Naive thymus-derived CD8-positive, alpha-beta T cell (primary cell): Measurements from ENCODE around the gene ASS1. TPM values are rescaled to one million over a fixed set of nuclear protein-coding genes. Genes with fewer than 3 reads are reported as not detected.

Source experiments
- ATAC-seq, 2 donors: fragments of 150-1000 bp; cut with Tn5 transposase in 1 of 2; sonication (Bioruptor Pico), chemical (Tn5 transposase) in 1 of 2; 1 replicate in 1 of 2; 2 replicates in 1 of 2; pipeline ENCODE4 v1.10.0; 2021; ENCODE audit warnings: mild to moderate bottlenecking in 2 of 2, moderate library complexity in 2 of 2
- POLR2A ChIA-PET: fragments of 350-600 bp; sonication (Branson Sonifier 250); formaldehyde crosslinking; loops from one replicate; lab custom pipeline; 2021; ENCODE audit warnings: antibody characterized with exemption; lab: Charles Lee
- DNase-seq, 10 donors: peaks; one replicate each; pipeline versions ENCODE4 v3.0.0 to v3.0.0-alpha.2; 2020 to 2022
- H3K27ac Mint-ChIP-seq, 10 donors: one replicate each; pipeline ENCODE4 v1.8.0; 2020 to 2022; ENCODE audit warnings: mild to moderate bottlenecking in 10 of 10, mixed read lengths in 10 of 10, moderate library complexity in 4 of 10, inconsistent platforms in 1 of 10
- H3K27me3 Mint-ChIP-seq, 5 donors: one replicate each; pipeline ENCODE4 v1.8.0; 2021 to 2022; ENCODE audit warnings: mixed read lengths in 5 of 5
- H3K36me3 Mint-ChIP-seq, 3 donors: one replicate each; pipeline ENCODE4 v1.8.0; 2020 to 2022; ENCODE audit warnings: mixed read lengths in 3 of 3, mild to moderate bottlenecking in 2 of 3, inconsistent platforms in 1 of 3
- H3K4me1 Mint-ChIP-seq, 4 donors: one replicate each; pipeline ENCODE4 v1.8.0; 2021 to 2022; ENCODE audit warnings: mixed read lengths in 4 of 4
- H3K4me3 Mint-ChIP-seq, 10 donors: one replicate each; pipeline ENCODE4 v1.8.0; 2020 to 2022; ENCODE audit warnings: mild to moderate bottlenecking in 10 of 10, mixed read lengths in 10 of 10, moderate library complexity in 6 of 10, inconsistent platforms in 1 of 10
- H3K9me3 Mint-ChIP-seq, 9 donors: one replicate each; pipeline ENCODE4 v1.8.0; 2020 to 2022; ENCODE audit warnings: mixed read lengths in 9 of 9, mild to moderate bottlenecking in 3 of 9, inconsistent platforms in 1 of 9, moderate library complexity in 1 of 9
- polyA plus RNA-seq, 3 donors: library from polyadenylated mRNA; unstranded; fragments of 300-500 nt; fragmentation: Illumina TruSeq; gene quantifications; one replicate each; pipeline ENCODE4 v1.2.3, GENCODE V29; 2021
- total RNA-seq, 8 experiments: library from RNA in 2 of 8; stranded (reverse) in 2 of 8; gene quantifications; one replicate each; pipeline ENCODE4 v1.2.3 and lab custom pipeline; 2021 to 2026

Gene ASS1
- total and polyA plus RNA-seq, 5 experiments from 2014 or later: not detected

DNA sequence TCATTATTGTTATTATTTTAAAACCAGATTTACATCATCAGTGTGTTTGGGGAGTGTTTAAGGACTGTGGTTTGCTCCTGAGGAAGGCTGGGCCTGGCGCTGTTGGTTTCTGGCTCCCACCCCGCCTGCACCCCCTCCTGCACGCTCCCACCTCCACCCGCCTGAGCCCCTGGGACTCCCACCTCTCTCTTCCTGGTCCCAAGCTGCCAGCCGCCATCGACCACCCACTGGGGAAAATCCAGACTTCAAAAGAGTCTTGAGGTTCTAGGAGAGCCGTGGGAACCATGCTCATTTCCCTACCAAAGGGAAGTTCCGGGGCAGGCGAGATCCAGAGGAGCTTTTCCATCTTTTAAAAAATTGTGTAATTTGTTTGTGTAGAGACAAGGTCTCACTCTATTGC, 99.6 kb downstream of the ASS1 start:
- Mint-ChIP-seq H3K36me3 (no peaks in the 10 kb centered on the region), H3K27me3 (peaks cover 12 to 45% (median 21%) of the 10 kb centered on the region in 5 donors), H3K4me1 (peaks cover 0 to 13% (median 2%) of the 10 kb centered on the region in 4 donors), H3K27ac (no peak overlapping the region), H3K9me3 (peaks cover 0 to 7% (median 3%) of the 10 kb centered on the region in 9 donors), H3K4me3 (no peak overlapping the region)
- ATAC-seq: no peak
- DNase-seq: peak in 1 of 10 donors; percentile 28
- POLR2A ChIA-PET: no interaction called here

DNA sequence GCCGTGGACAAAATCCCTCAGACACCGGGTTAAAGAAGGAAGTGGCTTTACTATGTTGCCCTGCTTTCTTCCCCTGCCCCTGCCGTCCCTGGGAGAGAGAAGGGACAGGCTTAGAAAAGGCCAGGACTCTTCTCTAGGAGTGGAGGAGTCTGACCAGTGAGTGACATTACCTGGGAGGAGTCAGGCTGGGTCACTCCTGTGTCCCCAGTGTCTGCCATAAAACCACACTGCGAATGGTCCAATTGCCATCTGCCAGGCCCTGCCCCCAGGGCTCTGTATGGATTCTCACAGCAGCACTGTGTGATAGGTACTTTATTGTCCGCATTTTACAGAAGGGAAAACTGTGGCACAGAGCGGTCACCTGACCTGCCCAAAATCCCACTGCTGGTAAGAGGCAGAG, 103.3 kb downstream of the ASS1 start:
- Mint-ChIP-seq H3K36me3 (peaks cover 0 to 3% (median 3%) of the 10 kb centered on the region in 3 donors), H3K4me1 (peaks cover 0 to 3% (median 0%) of the 10 kb centered on the region in 4 donors), H3K4me3 (no peak overlapping the region), H3K9me3 (peaks cover 0 to 10% (median 5%) of the 10 kb centered on the region in 9 donors), H3K27me3 (peaks cover 2 to 18% (median 7%) of the 10 kb centered on the region in 5 donors), H3K27ac (no peak overlapping the region)
- POLR2A ChIA-PET: no interaction called here
- no peak for DNase-seq
- no peak for ATAC-seq

- H3K4me1 Mint-ChIP-seq: no peaks in the 10 kb centered on the region
- H3K27ac Mint-ChIP-seq: peak overlapping the region in 2 of 10 donors; percentile 20 to 69
- ATAC-seq (no peak), DNase-seq (no peak)
- POLR2A ChIA-PET: no interaction called here
- peaks cover 0 to 3% (median 3%) of the 10 kb centered on the region in 3 donors for H3K36me3 Mint-ChIP-seq
- H3K27me3 Mint-ChIP-seq: peaks cover 2 to 10% (median 6%) of the 10 kb centered on the region in 5 donors
- H3K4me3 Mint-ChIP-seq: no peak overlapping the region
- H3K9me3 Mint-ChIP-seq: peaks cover 0 to 10% (median 5%) of the 10 kb centered on the region in 9 donors
Observed at GRCh38 chr9:130549093-130549735, 104.5 kb downstream of the ASS1 start.

Other genes starting within 250 kb of the ASS1 start
- not detected for gene HMCN2, start 179.2 kb upstream of the ASS1 start, total RNA-seq
- gene HMCN2, start 179.2 kb upstream of the ASS1 start, polyA plus RNA-seq: not detected
- 10 to 100 TPM; 46.1 to 51.6 TPM for gene FUBP3, start 134.6 kb downstream of the ASS1 start, total RNA-seq
- 10 to 100 TPM; 27.4 to 34.9 (median 28.7) TPM for gene FUBP3, start 134.6 kb downstream of the ASS1 start, polyA plus RNA-seq
- gene PRDM12, start 219.6 kb downstream of the ASS1 start, total RNA-seq: under 1 TPM in 1 of 2 experiments, not detected in 1; 0.13 TPM
- under 1 TPM in 1 of 3 donors, not detected in 2; 0.06 TPM for gene PRDM12, start 219.6 kb downstream of the ASS1 start, polyA plus RNA-seq
- gene EXOSC2, start 248.8 kb downstream of the ASS1 start, total RNA-seq: 10 to 100 TPM; 66.9 to 71.3 TPM
- 10 to 100 TPM; 18.7 to 31.1 (median 25.0) TPM for gene EXOSC2, start 248.8 kb downstream of the ASS1 start, polyA plus RNA-seq